ENCODE data around the gene NEU2.

DNA sequence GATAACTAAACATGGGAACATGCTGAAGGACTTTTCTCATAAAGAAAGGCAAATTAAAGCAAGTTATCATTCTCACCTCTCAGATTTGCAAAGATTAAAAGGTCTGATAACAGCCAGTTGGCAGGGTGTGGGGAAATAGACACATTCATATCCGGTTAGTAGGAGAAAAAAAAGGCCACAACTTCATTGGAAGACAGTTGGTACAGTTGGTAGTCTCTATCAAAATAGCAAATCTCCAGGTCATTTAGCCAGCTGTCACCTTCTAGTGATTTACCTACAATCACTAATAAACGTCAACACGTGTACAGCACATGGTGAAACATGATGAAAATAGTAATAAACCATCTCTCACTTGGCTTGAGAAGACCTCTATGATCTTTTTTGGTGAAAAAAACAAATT is 44.3 kb downstream of the NEU2 start:
- TF ChIP-seq, protein P1, sequence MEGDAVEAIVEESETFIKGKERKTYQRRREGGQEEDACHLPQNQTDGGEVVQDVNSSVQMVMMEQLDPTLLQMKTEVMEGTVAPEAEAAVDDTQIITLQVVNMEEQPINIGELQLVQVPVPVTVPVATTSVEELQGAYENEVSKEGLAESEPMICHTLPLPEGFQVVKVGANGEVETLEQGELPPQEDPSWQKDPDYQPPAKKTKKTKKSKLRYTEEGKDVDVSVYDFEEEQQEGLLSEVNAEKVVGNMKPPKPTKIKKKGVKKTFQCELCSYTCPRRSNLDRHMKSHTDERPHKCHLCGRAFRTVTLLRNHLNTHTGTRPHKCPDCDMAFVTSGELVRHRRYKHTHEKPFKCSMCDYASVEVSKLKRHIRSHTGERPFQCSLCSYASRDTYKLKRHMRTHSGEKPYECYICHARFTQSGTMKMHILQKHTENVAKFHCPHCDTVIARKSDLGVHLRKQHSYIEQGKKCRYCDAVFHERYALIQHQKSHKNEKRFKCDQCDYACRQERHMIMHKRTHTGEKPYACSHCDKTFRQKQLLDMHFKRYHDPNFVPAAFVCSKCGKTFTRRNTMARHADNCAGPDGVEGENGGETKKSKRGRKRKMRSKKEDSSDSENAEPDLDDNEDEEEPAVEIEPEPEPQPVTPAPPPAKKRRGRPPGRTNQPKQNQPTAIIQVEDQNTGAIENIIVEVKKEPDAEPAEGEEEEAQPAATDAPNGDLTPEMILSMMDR (conservative IDR thresholded peaks at IDR 0.05), result no peak
- TF ChIP-seq EZH2 (IDR thresholded peaks at IDR 0.05; ENCODE audit: low read depth), result no peak
